Psoas muscle (tissue), 8 donors: ENCODE data around the gene ACOT9. TPM values are rescaled to one million over a fixed set of nuclear protein-coding genes. Genes with fewer than 3 reads are reported as not detected.
"Not testable (repeated sequence)": the region's sequence is repeated elsewhere in the genome, so short reads cannot be mapped to it uniquely, and the experiment has no call there.

Experiments used
- ATAC-seq, 4 donors: fragments of 200-7000 bp; cut with Tn5 transposase; one replicate each; pipeline ENCODE4 v1.9.1; 2020; ENCODE audit warnings: moderate library complexity in 3 of 4, mild to moderate bottlenecking in 2 of 4
- DNase-seq, 2 donors: peaks; one replicate each; pipeline ENCODE4 v3.0.0-alpha.2; 2020
- H3K27ac ChIP-seq: fragments of 200-600 bp; one replicate; pipeline ENCODE4 v1.8.0; 2022
- H3K27me3 ChIP-seq, 3 donors: fragments of 200-600 bp in 1 of 3; one replicate each; pipeline versions ENCODE4 v1.6.1 to v1.8.0; 2013 to 2022; ENCODE audit warnings: low read length in 2 of 3, mild to moderate bottlenecking in 2 of 3, moderate library complexity in 1 of 3; ENCODE audit not compliant: insufficient read depth in 3 of 3
- H3K36me3 ChIP-seq, 2 donors: fragments of 200-600 bp in 1 of 2; one replicate each; pipeline versions ENCODE4 v1.6.1 to v1.8.0; 2013 to 2022; ENCODE audit warnings: low read depth in 1 of 2, mild to moderate bottlenecking in 1 of 2, moderate library complexity in 1 of 2; ENCODE audit not compliant: insufficient read depth in 1 of 2
- H3K4me1 ChIP-seq: fragments of 200-600 bp; one replicate; pipeline ENCODE4 v1.8.0; 2022
- H3K4me3 ChIP-seq: fragments of 200-600 bp; one replicate; pipeline ENCODE4 v1.8.0; 2022; ENCODE audit warnings: mild to moderate bottlenecking
- H3K9me3 ChIP-seq: fragments of 200-600 bp; one replicate; pipeline ENCODE4 v1.8.0; 2022
- WGBS, 3 donors: extraction: QIAGEN DNeasy Blood & Tissue Kit; methylation state at CpG; one replicate each; pipeline versions ENCODE4 v1.1.6 to v1.1.7; 2013; 5-methylcytosine and 5-hydroxymethylcytosine counted together
- intact Hi-C, 2 donors: fragments of 100-400 bp; cut with DNase I; formaldehyde crosslinking; loops; one replicate each; pipeline versions ENCODE4 v1.11.0 to v1.14.2; 2022
- polyA plus RNA-seq, 3 donors: library from polyadenylated mRNA; stranded (reverse); fragments of 200-250 nt; gene quantifications; one replicate each; pipeline ENCODE4 v1.2.3, GENCODE V29; 2013
- total RNA-seq, 4 donors: library from RNA; stranded (reverse); fragmentation: NEBNext Ultra II Directional in 2 of 4; extraction: Animal tissue kit (Norgen Biotek cat#: 25700) in 2 of 4; gene quantifications; one replicate each; pipeline versions ENCODE4 v1.2.1 to v1.2.4, GENCODE V29; 2021 to 2023
- TF ChIP-seq, protein P1 (sequence below): fragments of 200-600 bp; IDR thresholded peaks from one replicate; pipeline ENCODE4 v1.8.0; 2022; ENCODE audit warnings: antibody characterized with exemption
- donor health status: healthy with polysubstance abuse.
- donor health status: DM: no; HTN: no; CAD: no; lungs with moderate emphysema.
- donor health status: Bipolar disorder and iron deficiency.
- donor health status: healthy.
- donor health status: DM: yes; HTN: yes; CAD: no.
- donor health status: DM: no; HTN: no; CAD: no.
- donor health status: DM: no; HTN: no; CAD: no.
- donor health status: DM: yes; HTN: yes; CAD: no.

The ACOT9 gene
- total and polyA plus RNA-seq, 7 donors, result 21.7 to 58.9 (median 34.4) TPM

GRCh38 chrX:23664496-23664895, 78.6 kb downstream of the ACOT9 start:
- ATAC-seq (no peak), DNase-seq (no peak)
- H3K27ac ChIP-seq, result no peak overlapping the region
- no peaks in the 10 kb centered on the region for H3K9me3 ChIP-seq
- WGBS, 3 donors, result 87 to 98% (median 96%) methylated on average over 10 of the region's 10 CpGs
- TF ChIP-seq, protein P1, sequence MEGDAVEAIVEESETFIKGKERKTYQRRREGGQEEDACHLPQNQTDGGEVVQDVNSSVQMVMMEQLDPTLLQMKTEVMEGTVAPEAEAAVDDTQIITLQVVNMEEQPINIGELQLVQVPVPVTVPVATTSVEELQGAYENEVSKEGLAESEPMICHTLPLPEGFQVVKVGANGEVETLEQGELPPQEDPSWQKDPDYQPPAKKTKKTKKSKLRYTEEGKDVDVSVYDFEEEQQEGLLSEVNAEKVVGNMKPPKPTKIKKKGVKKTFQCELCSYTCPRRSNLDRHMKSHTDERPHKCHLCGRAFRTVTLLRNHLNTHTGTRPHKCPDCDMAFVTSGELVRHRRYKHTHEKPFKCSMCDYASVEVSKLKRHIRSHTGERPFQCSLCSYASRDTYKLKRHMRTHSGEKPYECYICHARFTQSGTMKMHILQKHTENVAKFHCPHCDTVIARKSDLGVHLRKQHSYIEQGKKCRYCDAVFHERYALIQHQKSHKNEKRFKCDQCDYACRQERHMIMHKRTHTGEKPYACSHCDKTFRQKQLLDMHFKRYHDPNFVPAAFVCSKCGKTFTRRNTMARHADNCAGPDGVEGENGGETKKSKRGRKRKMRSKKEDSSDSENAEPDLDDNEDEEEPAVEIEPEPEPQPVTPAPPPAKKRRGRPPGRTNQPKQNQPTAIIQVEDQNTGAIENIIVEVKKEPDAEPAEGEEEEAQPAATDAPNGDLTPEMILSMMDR, result no peak
- H3K4me1 ChIP-seq, result no peaks in the 10 kb centered on the region
- no peak overlapping the region for H3K4me3 ChIP-seq
- H3K27me3 ChIP-seq, result no peaks in the 10 kb centered on the region
- H3K36me3 ChIP-seq, result no peaks in the 10 kb centered on the region
- intact Hi-C loops, result no loop called here

DNA sequence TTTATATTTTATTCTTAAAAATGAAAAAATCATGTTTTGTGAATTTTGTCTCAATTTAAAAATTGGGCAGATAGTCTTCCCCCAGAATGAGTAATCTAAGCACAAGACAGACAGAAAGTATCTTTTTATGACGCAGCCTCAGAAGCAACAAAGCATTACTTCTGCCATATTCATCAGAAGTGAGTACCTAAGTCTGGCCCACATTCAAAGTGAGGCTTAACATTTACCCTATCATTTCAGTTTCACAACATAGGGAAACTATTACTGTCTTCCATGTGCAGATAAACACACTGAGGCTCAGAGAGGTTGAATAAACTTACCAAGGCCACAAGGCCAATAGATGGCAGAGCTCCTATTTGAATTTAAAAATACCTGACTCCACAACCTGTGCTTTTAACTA, 80.2 kb downstream of the ACOT9 start:
- Histone ChIP-seq H3K4me3 (no peak overlapping the region), H3K27ac (no peak overlapping the region), H3K27me3 (no peaks in the 10 kb centered on the region), H3K36me3 (no peaks in the 10 kb centered on the region), H3K9me3 (no peaks in the 10 kb centered on the region), H3K4me1 (no peaks in the 10 kb centered on the region)
- ATAC-seq, result no peak
- intact Hi-C loops, result no loop called here
- TF ChIP-seq, protein P1, result no peak
- WGBS, 3 donors, result 82 to 100% (median 90%) methylated on average over 1 of the region's 1 CpG
- no peak for DNase-seq

DNA sequence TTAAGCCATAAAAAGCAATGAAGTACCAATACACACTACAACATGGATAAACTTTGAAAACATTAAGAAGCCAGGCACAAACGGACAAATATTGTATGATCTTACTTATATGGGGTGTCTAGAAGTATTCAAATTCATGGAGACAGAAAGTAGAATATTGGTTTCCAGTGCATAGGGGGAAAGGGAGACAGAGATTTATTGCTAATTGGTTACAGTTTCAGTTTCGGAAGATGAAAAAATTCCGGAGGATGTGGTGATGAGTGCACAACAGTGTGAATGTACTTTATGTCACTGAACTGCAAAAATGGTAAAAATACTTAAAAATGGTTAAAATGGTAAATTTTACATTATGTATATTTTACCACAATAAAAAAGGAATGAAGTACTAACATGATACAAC, 80.9 kb downstream of the ACOT9 start:
- DNase-seq (no peak), ATAC-seq (no peak)
- 57 to 71% (median 61%) methylated on average over 3 of the region's 3 CpGs for WGBS, 3 donors
- TF ChIP-seq, protein P1, result no peak
- intact Hi-C loops, result no loop called here
- Histone ChIP-seq H3K27ac (no peak overlapping the region), H3K4me1 (no peaks in the 10 kb centered on the region), H3K9me3 (no peaks in the 10 kb centered on the region), H3K27me3 (no peaks in the 10 kb centered on the region), H3K36me3 (no peaks in the 10 kb centered on the region), H3K4me3 (no peak overlapping the region)

- H3K27me3 ChIP-seq, result no peaks in the 10 kb centered on the region
- intact Hi-C loops, result no loop called here
- no peak overlapping the region for H3K4me3 ChIP-seq
- TF ChIP-seq, protein P1, result no peak
- ATAC-seq (no peak), DNase-seq (no peak)
- H3K4me1 ChIP-seq, result no peaks in the 10 kb centered on the region
- no peaks in the 10 kb centered on the region for H3K36me3 ChIP-seq
- no peak overlapping the region for H3K27ac ChIP-seq
- no peaks in the 10 kb centered on the region for H3K9me3 ChIP-seq
- 30 to 43% (median 37%) methylated on average over 1 of the region's 1 CpG for WGBS, 3 donors
Measured at GRCh38 chrX:23661671-23662070, 81.4 kb downstream of the ACOT9 start.

DNA sequence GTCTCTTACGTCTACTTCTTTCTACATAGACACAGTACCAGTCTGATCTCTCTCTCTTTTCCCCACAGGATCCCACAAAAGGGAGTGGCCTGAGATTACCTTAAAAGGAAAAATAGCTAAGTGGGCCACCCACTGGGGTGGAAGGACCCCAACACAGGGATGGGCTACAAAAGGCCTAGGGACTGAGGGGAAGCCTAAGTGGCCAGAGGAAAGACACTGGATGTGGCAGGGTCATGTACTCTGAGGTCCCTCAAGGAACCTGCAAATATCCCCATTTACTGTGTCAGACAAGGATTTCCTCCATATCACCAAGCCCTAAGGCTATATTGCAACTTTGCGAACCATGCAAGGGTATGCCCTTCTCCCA, 82.3 kb downstream of the ACOT9 start:
- no peak overlapping the region for H3K4me3 ChIP-seq
- no peak overlapping the region for H3K27ac ChIP-seq
- TF ChIP-seq, protein P1, result no peak
- no peaks in the 10 kb centered on the region for H3K4me1 ChIP-seq
- ATAC-seq, result no peak
- no peaks in the 10 kb centered on the region for H3K36me3 ChIP-seq
- DNase-seq, result no peak
- no peaks in the 10 kb centered on the region for H3K27me3 ChIP-seq
- H3K9me3 ChIP-seq, result no peaks in the 10 kb centered on the region
- WGBS, 3 donors, result 81 to 98% (median 86%) methylated on average over 2 of the region's 2 CpGs
- intact Hi-C loops, result no loop called here

DNA sequence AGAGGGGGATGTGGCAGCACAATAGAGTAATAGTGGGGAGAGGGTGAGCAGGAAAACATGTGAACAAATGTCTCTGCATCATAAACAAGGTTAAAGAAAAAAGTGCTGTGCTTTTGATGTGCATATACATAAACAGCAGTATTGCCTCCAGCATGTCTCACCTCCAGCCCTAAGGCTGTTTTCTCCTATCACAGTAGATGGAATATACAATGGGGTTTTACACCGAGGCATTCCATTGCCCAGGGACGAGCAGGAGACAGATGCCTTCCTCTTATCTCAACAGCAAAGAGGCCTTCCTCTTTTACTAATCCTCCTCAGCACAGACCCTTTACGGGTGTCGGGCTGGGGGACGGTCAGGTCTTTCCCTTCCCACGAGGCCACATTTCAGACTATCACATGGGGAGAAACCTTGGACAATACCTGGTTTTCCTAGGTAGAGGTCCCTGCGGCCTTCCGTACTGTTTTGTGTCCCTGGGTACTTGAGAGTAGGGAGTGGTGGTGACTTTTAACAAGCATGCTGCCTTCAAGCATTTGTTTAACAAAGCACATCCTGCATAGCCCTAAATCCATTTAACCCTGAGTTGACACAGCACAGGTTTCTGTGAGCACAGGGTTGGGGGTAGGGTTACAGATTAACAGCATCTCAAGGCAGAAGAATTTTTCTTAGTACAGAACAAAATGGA, 82.9 kb downstream of the ACOT9 start:
- DNase-seq, intact Hi-C loops, H3K27ac ChIP-seq, H3K4me1 ChIP-seq, ATAC-seq, H3K9me3 ChIP-seq, H3K36me3 ChIP-seq, H3K27me3 ChIP-seq, H3K4me3 ChIP-seq: not testable (repeated sequence)
- 55 to 74% (median 59%) methylated on average over 4 to 8 of the region's 8 CpGs for WGBS, 3 donors
